Measurements from ENCODE around the gene TEX264.

Gene TEX264

DNA sequence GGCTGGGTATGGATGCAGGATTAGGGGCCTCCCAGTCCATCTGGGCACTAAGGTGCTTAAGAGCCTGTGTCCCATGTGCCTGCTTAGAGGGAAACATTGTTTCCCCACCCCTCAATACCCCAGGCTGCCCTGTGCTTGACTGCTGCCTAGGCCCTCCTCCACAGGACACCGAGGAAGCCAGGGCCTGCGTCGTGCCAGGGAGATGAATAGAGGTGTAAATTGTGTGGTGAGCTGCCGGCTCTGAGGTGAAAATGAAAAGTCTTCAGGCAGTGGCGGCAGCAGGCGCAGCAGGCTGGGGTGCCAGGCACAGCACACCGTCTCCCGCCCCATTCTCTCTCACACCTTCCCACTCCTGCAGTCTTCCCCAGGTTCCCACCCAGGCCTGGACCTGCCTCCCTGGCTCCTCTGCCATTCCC is 21.9 kb downstream of the TEX264 start:
- no peak for DNase-seq (ENCODE audit: low spot score)

GRCh38 chr3:51696954-51697353 is 25.9 kb downstream of the TEX264 start:
- no peak for DNase-seq (ENCODE audit: low spot score)

- DNase-seq (ENCODE audit: low spot score), result no peak
These were observed 27.2 kb downstream of the TEX264 start for GRCh38 chr3:51698209-51698608.

DNA sequence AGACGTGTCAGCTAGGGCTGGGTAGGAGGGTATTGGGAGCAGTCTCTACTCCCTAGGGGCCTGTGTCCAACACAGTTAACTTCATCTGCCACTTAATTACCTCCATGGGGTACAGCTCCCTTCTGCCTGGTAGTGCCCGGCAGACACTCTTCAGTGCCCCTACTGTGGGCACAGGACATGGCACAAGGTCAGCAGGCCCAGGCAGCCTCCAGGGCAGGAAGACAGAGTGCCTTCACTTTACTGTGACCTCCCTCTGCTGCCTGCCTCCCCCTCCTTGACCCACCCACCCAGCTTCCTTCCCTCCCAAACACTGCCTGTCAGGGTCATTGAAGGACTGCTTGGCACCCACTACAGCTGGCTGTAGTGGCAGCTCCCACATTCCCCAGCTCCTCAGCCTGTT is 29.4 kb downstream of the TEX264 start:
- DNase-seq (ENCODE audit: low spot score), result no peak

GRCh38 chr3:51702156-51702555 is 31.1 kb downstream of the TEX264 start:
- no peak for DNase-seq (ENCODE audit: low spot score)

DNA sequence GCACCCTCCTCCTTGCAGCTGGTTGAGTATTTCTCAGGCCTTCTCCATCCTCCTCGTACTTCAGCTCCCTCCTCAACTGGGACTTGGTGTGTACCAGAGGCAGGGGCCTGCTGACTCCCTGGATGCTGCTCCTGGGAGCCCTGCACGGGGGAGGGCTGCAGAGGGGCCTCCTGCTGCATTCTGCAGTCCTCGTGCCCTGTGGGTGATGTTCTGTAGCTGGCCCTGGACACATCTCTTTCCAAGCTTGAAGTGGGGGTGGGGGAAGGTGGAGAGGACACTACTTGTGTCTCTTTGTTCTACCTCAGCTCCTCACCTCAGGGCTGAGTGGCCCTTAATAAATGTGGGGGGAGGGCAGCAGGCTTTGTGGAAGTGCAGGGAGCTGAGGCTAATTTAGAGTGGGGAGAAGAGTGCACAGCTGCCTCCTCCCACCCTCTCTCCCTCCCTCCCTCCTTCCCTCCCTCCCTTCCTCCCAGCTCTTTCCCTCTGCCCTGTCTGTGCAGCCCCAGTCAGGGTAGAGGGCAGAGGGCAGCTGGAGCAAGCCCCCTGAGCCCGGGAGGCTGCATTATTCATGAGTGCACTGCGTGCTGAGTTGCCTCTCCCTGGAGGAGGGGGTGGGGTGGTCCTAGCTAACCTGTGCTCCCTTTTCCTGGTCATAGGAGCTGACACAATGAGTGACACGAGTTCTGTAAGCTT is 32.2 kb downstream of the TEX264 start:
- DNase-seq (ENCODE audit: low spot score), result no peak

GRCh38 chr3:51703761-51704510 is 32.9 kb downstream of the TEX264 start:
- no peak for DNase-seq (ENCODE audit: low spot score)

- DNase-seq (ENCODE audit: low spot score), result no peak
These were observed 33.5 kb downstream of the TEX264 start for GRCh38 chr3:51704511-51704950.

DNA sequence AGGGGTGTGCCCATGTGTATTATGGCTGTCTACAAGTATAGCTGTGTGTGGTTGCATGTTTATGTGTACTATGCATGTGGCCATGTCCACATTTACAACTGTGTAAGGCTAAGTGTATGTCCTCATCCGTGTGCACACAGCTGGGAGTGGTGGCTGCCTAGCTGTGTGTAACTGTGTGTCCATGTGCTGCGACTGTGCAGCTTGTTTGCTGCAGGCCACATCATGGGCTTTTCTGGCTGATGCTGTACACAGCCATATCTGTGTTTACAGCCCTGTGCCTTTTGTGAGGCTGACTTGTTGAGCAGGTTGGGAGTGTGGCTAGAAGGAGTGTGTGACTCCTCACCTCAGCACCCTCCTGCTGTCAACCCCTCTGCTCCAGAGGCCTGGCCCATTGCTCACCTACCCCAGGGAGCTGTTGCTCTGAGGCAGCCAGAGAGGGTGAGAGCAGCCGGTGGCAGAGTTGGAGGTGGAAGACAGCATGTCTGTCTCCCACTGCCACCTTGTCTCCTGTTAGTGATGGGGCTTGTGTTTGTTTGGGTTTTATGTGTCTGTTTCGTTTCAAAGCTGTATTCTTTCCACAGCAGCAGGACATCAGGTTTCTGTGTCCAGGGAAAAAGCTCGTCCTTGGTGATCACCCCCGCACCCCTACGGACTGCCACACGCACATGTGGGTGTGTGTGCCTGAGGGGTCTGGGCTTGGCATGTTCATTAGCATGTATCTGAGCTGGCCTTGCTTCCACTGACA is 34.4 kb downstream of the TEX264 start:
- no peak for DNase-seq (ENCODE audit: low spot score)

DNA sequence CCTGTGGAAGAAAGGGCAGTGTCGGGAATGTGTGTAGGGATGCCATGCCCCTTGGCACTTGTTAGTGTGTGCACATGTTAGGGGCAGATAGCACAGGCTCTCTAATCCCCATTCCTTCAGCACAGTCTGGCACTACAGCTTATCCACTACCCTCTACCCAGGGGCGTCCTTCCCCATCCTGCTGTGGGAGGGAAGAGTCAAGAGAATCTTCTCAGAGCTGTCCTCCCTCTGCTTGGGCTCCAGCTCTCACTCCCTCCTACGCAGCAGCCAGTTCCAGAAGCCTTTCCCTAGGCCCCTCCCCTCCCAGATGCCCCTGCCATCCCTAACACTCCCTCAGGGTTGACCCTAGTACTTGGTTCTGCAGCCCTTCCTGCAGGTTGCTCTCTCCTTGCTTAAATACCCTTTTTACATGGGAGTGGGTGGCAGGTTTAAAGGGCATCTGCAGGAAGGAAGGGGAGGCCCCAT is 35.0 kb downstream of the TEX264 start:
- DNase-seq (ENCODE audit: low spot score), result no peak

GRCh38 chr3:51706788-51707731 is 36.0 kb downstream of the TEX264 start, which contains the start of gene GRM2:
TSS of gene GRM2 (plus strand) at chr3:51707068. CDS start at chr3:51708984, 1,916 bp downstream.
- peak; percentile 71 for DNase-seq (ENCODE audit: low spot score)

DNA sequence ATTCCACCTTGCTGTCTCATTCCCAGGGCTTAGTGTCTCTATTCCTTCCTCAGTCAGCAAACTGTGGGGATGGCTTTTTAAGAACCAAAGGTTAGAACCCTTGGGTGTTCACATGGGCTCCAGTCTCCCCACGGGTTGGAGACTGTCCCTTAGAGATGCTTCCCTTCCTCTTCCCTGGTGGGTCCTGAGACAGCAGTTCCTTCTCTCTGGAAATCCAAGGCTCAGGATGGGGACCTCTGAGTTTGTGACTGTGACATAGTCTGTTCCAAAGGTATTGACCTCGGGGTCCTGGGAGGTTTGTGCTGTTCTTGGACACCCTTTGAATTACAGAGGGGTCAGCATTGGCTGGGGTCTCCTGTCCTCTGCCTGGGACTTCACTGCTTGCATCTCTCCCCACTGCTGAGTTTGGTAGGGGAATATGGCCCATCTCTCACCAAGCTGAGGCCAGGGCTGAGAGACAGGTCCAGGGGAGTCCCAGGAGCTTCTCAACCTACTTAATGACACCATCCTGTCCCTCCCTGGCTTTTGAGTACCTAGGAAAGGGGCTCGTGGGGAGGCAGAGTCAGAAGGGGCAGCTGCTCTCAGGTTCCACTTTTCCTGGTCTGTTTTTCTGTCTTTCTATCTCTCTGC is 37.3 kb downstream of the TEX264 start:
- no peak for DNase-seq (ENCODE audit: low spot score)

DNA sequence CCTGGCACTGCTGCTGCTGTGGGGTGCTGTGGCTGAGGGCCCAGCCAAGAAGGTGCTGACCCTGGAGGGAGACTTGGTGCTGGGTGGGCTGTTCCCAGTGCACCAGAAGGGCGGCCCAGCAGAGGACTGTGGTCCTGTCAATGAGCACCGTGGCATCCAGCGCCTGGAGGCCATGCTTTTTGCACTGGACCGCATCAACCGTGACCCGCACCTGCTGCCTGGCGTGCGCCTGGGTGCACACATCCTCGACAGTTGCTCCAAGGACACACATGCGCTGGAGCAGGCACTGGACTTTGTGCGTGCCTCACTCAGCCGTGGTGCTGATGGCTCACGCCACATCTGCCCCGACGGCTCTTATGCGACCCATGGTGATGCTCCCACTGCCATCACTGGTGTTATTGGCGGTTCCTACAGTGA is 38.0 kb downstream of the TEX264 start:
- DNase-seq (ENCODE audit: low spot score), result no peak

DNA sequence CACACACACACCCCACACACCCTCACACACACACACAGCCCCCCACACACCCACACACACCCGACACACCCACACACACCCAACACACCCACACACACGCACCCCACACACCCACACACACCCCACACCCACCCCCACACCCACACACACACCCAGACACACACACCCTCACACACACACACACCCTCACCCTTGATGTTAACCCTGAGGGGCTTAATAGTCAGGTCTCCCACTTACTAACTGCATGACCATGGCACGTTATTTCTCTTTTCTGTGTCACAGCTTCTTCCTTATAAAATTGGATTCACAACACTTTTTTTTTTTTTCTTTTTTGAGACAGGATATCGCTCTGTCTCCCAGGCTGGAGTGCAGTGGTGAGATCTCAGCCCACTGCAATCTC is 38.6 kb downstream of the TEX264 start:
- DNase-seq (ENCODE audit: low spot score), result no peak

DNA sequence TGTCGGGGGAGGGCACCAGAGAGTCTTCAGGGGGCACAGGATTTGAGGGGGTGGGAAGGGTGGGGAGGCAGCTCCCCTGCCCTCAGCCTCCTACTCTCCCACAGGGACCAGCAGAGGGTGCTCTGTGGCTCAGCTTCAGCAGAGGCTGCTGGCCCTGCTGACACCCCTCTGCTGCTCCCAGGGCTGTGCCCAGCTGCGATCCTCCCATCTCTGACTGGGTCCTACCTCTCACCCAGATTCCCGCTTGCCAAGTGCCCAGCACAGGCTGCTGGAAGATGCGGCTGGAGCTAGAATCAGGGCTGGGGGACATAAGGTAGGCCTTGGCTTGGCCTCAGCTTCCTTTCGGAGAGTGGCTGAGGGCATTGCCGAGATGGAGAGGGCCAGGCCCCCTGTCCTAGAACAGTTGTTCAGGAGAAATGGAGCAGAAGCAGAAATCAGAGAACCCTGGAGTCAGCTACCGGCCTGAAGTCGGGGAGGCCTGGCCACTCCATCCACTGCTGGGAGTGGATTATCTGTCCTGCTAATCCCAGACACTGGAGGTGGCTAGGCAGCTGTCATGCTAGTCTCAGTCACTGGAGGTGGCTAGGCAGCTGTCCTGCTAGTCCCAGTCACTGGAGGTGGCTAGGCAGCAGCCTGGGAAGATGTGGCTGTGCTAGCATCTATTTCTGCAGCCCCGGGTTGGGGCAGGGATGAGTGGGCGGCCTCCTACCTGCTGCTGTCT is 39.7 kb downstream of the TEX264 start:
- no peak for DNase-seq (ENCODE audit: low spot score)

DNA sequence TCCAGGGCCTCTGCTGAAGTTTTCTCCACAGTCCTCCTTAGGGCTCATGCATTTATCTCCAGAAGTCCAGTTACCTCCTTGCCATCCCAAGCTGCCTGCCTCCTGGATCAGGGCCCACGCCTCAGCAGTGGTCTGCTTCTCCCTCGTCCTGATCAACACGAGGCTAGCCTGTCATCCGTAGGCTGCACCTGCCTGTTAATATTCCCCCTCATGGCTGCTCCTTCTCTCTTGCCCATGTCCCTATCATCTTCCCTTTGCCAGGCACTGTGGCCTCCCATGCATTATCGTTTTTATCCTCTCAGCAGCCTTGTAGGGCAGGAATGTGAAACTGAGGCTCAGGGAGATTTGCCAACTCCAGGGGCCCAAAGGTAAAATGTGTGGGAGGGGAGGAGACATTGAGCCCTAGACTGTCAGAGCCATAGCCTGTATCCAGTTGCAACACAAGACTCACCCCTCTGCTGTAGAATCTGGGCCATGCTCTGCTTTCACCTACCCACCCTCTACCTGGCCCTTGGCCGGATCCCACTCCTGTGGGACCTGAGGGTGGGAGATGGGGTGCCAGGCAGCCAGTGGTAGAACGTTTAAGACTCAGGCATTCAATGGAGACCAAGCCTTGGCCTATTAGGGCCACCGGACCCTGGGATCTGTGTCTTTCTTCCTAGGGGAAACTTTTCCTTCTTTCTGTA is 40.4 kb downstream of the TEX264 start:
- no peak for DNase-seq (ENCODE audit: low spot score)

- DNase-seq (ENCODE audit: low spot score), result no peak
These were observed 41.0 kb downstream of the TEX264 start for GRCh38 chr3:51712038-51712420.

DNA sequence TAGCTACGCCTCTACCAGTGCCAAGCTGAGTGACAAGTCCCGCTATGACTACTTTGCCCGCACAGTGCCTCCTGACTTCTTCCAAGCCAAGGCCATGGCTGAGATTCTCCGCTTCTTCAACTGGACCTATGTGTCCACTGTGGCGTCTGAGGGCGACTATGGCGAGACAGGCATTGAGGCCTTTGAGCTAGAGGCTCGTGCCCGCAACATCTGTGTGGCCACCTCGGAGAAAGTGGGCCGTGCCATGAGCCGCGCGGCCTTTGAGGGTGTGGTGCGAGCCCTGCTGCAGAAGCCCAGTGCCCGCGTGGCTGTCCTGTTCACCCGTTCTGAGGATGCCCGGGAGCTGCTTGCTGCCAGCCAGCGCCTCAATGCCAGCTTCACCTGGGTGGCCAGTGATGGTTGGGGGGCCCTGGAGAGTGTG is 41.5 kb downstream of the TEX264 start:
- no peak for DNase-seq (ENCODE audit: low spot score)

- DNase-seq (ENCODE audit: low spot score), result no peak
These were observed 41.9 kb downstream of the TEX264 start for GRCh38 chr3:51712963-51713362.
